HG03558 (cell line): Measurements from ENCODE around the gene RSU1.
"Not testable (repeated sequence)": the region's sequence is repeated elsewhere in the genome, so short reads cannot be mapped to it uniquely, and the experiment has no call there.

Experiments used
- ATAC-seq: cut with Tn5 transposase; IDR thresholded peaks from one replicate; pipeline ENCODE4 v1.9.1; 2021; ENCODE audit warnings: moderate number of reproducible peaks; ENCODE audit not compliant: unreplicated experiment; ENCODE audit errors: extremely low read depth

RSU1 gene

DNA sequence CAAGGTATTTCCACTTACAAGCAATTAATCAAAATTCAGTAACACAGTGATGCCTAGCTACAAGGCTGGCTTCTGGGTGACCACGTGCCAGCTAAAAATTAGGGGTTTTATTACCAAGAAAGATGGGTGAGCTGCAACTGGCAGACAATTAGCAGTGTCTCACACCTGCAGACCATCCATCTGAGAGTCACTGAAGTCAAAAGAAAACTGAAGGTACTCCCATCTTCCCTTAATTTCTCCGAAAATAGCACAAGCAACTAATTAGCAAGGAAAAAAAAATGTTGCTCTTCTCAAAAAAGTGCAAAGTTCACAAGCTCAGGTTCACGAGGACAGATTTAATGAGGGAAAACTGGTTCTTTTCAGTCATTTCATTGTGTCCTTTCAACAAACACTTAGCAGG, 28.4 kb downstream of the RSU1 start:
- ATAC-seq = no peak

DNA sequence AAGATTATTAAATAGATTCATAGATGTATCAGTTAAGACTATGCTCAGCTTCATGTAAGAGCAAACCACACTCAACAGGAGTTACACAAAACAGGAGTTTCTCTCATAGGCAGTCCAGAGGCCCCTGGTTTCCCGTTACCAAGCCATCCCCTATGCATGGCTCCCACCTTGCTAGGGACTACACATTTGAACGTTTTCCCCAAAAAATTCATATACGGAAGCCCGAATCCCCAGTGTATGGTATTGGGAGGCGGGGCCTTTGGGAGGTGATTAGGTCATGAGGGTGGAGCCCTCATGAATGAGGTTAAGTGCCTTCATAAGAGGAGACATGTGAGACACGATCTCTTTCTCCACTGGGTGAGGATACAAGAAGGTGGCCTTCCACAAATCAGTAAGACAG, 29.1 kb downstream of the RSU1 start:
- ATAC-seq = no peak

DNA sequence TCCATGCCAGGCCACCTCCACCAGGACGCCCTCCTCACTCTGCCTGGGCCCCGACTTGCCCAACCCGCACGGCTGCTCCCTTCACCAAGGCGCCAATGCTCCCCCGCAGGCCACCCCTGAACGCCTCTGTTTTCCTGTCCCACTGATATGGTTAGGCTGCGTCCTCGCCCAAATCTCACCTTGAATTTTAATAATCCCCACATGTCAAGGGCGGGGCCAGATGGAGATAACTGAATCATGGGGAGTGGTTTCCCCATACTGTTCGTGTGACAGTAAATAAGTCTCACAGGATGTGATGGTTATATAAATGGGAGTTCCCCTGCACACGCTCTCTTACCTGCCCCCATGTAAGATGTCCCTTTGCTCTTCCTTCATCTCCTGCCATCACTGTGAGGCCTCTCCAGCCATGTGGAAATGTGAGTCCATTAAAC, 29.8 kb downstream of the RSU1 start:
- ATAC-seq = no peak

DNA sequence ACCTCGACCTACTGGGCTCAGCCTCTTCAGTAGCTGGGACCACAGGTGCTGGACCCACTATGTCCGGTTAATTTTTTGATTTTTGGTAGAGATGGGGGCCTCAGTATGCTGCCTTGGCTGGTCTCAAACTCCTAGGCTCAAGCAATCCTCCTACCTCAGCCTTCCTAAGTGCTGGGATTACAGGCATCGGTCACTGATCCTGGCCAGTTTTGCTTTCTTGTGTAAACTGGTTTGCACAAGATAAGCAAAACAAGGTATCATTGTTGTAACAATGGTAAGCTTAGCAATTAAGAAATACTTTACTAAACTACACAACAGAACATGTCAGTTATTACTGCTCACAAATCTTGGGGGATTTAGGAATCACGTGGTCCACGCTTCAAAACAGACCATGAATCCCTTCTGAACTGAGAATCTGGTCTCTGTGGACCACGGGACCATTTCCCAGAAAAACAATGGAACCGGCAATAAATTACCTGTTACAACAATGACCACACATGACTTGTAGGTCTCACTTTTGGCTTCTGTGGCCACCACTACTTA, 36.8 kb downstream of the RSU1 start:
- ATAC-seq = no peak

DNA sequence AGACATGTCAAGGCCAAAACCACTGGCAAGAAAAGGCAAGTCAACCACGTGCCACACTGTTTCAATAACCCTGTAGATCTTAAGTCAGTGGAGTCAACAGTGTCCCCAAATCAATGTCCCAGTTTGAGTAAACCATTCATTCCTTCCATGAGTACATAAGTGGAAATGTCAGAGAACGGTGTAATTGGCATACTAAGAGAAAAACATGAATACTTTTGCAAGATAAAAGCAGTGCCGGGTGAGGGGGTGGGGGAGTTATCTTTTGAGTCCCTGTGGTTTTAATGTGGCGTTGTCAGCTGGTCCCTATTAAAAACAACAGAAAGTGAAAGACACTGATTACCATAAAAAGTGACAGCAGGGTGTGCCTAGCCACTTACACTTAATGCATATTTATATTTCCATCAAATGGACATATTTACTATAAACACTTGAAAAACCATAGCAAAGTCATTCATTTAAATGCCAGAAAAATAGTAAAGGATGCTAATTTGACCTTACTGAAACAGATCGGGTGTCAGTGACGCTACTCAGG, 37.8 kb downstream of the RSU1 start:
- peak; percentile 32 for ATAC-seq

DNA sequence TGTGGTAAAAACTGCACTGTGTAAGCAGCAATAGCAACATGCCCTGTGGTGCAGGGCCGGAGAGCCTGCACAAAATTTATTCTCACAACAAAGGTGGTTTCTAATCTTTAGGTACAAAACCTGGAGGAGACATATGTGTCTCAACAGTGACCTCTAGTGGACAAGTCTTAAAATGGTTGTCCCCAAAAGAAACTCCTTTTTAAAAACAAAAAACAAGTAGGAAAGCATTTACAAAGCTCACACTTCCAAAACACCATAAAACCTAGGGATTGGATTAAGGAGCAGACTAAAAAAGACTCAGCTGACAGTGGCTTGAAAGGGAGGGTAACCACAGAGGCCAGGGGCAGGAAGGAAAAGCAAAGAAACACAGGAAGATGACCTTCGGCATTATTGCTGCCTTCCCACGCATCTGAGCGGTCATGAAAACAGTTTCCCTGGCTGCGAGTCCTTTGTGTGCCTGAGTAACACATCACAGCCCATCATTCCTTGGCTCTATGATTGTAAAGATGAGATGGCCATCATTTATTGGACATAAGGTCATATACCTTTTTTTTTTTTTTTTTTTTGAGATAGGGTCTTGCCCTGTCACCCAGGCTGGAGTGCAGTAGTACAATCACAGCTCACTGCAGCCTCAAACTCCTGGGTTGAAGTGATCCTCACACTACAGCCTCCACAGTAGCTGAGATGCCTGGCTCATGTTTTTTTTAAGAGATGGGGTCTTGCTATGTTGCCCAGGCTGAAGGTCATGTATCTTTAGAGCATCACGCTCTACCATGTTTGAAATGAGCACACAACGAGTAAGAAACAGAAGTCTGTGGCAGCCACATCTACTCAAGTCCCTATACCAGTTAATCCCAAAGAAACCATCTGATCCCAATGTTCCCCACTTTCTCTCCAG, 39.5 kb downstream of the RSU1 start:
- peak; percentile 44 for ATAC-seq

DNA sequence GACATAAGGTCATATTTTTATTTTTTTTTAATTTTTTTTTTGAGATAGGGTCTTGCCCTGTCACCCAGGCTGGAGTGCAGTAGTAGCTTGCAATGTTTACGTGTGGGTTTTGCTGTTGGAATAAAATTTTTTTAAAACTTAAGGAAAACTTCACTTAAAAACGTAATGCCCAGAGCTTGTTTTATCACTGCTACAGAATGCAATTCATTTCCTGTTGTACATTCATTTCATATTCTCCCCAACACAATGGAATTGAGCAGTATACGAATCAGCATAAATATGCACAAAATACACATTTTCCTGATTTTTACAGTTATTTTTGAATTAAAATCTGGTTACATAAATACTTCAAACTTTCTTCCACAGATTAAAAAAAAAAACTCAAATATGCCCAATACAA, 40.3 kb downstream of the RSU1 start:
- no peak for ATAC-seq

DNA sequence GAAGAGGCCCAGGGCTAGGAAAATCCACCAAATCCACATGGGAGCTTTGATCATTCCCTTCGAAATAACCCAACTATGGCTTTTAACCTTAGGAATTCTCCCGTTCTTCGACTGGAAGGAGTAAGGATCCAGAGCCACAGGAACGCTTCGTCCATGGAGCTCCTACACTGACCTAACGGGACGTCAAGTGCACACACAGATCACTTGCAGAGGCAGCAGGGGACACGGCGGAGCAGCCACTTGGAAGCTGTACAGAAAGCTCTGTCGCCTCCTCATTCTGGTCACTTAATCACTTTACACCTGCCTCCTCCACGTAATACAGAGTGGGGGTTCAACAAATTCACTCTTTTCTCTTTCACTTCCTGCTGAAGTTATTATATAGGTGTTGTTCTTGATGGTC, 43.9 kb downstream of the RSU1 start:
- no peak for ATAC-seq

DNA sequence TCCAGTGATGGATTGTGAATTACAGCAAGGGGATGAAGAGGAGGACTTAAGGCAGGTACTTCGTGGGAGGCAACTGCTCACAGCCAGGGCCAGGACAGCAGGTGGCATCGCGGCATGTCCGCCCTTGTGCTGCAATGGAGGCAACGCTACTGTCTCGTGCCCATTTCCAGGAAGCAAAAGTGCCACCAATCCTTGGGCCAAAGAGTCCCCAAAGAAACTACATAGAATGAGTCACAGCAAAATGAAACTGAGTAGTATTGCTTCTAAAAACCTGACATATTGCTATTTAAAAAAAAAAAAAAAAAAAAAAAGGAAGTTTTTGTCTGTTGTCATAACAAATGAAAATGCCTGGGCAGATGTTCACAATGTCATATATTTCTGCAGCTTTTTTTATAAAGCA, 46.6 kb downstream of the RSU1 start:
- no peak for ATAC-seq

DNA sequence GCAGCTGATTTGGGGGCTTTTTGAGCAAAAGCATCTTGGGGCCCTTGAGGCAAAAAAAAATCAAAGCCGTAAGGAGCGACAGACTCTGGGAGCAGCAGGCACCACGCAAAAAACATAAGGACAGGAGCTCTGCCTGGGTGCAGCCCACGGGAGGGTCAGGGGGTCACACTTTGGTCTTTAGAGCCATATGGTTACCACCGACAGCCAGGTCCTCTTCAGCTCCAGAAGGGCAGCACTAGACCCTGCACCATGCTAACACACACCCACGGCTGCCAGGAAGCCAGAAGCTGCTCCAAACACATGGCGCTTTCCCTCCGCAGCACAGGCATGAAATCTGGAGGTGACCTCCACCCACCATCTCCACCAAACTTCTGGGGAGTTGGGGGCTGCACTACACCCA, 47.1 kb downstream of the RSU1 start:
- no peak for ATAC-seq

DNA sequence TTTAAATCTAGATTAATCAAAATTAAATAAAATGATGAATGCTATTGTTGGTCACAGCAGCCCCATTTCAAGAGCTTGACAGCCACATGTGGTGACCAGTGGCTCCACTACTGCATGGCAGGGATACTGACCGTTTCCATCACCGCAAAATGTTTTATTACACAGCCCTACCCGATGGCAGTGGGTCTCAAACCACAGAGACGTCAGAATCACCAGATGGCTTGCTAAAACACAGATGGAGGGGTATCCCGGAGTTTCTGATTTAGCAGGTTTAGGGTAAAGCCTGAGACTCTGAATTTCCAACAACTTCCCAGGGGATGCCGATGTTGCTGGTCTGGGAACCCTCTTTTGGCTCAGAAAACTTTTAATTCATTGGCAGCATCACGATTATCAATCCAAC, 47.9 kb downstream of the RSU1 start:
- ATAC-seq = no peak

DNA sequence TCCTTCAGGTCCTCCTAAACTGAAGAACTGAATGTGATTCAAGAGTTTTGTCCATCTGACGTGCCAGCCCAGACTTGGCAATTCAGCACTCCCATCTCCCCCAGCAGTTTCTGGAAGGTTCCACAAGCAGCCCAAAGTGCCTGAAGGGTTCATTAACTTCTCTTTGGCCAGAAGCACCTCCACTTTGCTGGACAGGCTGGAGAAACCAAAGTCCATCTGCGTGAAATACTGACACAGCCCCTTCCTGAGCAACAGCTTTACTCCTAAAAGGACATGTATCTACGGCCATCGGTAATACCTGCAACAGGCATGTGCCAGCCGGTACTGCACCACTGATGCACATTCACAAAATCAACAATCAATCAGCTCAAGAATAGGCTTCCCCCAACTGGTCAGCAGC, 48.5 kb downstream of the RSU1 start:
- ATAC-seq = no peak

DNA sequence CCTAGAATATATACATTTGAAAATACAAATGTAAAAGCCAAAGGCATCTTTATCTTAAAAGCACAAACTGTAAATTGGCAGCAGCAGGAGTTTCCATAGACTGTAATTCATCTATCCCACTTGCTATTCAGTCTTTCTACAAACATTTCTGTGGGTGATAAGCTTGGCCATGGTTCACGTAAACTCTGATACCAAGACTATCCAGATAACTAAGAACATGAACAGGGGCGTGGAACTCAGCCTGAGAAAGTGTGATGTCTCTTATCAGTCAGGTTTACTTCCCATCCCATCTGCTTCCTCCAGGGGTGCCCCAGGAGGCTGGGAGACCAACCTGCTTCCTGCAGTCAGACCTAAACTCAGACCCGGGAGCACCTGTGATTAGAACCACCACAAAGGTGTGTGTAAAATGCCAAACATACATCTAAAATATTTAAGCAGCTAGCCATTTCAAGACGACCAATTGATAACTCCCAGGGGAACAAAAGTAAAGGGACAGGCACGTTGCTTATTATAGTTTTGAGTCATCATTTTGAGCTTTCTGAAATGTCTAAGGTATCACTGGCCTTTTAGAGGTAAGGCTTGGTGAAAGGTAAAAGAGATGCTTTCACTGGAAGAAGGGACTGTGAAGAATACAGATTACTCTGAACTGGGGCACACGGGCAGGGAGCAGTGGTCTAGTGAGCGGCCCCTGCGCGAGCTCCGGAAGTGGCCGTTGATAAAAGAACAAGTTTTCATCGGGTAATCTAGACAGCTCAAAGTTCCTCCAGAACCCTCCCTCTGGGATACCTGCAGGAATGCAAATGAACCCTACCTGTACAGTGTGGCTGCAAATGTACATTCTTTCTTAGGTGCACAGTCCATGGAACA, 51.5 kb downstream of the RSU1 start:
- ATAC-seq = peak; percentile 48

DNA sequence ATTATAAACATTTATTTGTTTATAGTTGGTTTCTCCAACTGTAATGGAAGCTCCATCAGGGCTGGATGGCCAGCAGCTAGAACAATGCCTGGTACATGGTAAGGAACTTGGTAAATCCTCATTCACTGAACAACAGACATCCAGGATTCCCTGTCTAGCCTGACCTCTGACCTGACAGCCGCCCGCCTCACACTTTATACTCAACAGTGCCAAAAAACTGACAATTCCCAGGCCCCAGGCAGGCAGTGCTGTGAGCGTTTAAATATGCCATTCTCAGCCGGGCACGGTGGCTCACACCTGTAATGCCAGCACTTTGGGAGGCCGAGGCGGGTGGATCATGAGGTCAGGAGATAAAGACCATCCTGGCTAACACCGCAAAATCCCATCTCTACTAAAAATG, 55.9 kb downstream of the RSU1 start:
- no peak for ATAC-seq

DNA sequence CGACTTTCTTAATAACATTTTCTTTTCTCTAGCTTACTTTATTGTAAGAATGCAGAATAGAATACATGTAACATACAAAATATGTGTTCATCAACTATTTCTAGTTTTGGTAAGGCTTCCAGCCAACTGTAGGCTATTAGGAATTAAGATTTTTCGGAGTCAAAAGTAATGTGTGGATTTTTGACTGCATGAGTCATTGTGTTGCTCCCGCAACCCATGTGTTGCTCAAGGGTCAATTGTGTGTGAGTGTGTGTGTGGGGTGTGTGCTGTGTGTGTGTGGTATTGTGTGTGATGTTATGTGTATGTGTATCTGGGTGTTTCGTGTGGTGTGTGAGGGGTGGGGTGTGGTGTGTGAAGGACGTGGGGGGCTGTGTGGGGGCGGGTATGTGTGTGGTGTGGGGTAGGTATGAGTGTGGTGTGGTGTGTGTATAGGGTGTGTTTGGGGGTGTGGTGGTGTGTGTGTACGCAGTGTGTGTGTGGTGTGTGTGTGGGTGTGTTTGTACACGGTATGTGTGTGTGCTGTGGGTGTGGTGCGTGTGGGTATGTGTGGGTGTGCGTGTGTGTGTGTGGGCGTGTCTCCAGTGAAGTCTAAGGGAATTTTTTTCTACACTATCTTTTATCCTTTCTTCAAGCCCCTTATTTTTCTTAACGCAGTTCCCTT, 60.5 kb downstream of the RSU1 start:
- no peak for ATAC-seq

DNA sequence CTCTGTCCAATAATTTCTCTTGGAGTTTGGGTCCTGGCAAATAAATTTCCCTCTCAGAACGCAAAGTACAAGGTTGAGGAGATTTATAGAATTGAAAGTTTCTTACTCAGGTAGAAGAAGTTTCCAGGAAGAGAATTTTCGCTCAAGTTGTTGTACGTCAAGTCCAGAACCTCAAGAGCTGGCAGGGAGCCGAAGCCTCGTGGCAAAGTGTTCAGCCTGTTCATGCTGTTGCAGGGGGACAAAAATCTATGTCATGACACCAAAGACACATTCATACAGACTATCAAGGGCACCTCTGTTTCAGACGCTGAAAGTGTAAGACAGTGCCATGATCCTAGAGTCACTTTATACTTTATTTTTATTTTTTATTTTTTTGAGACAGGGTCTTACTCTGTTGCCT, 62.5 kb downstream of the RSU1 start:
- no peak for ATAC-seq

DNA sequence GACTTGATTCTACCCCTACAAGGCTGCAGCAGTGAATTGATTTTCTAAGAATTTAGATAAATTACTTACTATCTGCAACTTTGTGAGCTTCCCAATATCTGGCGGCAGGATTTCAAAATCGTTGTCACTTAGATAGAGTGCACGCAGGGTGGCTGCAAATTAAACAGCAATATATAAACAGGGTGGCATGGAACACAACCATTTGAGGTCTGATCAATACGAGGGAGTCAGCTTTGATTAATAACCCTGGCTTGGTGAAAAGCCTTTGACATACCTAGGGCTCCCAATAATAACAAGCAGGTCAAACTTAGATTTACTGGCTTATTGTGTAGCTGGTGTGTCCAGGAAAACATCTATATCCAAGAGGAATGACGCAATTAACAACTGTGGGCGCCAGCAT, 64.4 kb downstream of the RSU1 start:
- ATAC-seq = not testable (repeated sequence)

DNA sequence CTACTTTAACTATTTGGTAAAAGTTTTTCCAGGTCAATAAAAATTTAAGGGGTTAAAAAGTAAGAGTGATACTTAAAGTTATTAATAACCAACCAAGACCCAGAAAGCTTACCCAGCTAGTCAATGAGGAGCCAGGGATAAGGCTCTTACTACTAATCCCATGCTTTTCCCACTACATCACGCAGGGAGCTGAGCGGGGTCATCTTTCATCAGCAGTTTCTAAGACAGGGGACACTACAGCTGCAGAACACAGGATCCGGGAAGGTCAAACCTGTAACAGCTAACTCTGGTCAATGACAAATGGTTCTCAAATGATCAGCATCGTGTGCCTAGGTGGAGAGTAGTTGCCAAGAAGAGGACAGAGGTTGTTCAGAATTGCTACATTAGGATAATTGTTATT, 65.1 kb downstream of the RSU1 start:
- ATAC-seq = no peak

DNA sequence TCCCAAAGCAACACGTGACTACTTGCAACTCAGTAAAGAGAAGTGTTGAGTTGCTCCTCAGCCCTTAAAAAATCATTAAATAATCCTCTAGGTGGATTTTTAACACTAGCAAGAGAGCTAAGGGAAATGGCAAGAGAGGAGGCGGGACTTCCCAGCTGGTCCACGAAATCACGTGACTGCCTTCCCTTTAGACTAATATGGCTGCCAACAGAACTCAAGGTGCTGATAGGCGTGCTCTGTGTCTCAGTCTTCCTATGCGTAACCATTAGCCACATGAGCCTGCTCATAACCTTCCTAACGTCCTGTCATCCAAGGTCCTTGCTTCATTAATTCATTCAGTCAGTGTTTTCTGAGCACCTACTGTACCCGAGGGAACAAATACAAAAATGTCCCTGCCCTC, 66.0 kb downstream of the RSU1 start:
- ATAC-seq = no peak

DNA sequence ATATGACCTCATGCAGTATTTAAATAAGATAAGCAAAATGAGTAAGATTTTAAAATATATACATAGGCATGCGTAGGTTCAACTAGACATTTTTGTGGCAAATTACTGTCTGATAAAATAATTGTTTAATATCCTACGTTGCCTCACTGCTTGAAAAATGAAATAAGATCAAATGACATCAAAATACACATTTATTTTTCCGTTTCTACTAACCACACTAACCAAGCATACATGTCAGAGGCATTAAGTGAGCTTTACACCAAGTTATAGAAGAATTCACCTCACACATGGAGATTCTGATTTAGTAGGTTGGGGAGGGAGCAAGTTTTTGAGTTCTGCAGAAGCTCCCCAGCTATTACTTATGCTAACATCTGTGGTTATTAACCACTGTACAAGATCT, 66.8 kb downstream of the RSU1 start:
- no peak for ATAC-seq
